ENCODE results near the gene SYTL4.

DNA sequence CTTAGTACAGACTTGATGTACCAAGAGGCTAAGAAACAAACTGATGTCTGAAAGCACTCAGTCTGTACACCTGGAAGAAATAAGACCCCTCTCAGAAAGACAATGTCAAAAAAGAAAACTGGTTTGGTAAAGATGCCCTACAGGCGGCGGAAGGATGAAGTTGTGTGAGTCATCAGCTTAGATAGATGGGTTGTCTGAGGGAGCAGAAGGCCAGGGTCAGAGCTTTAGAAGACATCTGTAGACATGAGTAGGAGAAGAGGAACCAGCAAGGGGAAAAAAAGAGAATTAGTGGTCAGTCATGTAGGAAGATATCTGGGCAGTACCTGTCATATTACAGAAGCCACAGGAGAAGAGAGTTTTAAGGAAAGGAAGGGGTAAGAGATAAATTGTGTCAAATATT, 79.7 kb downstream of the SYTL4 start:
- TF ChIP-seq EZH2 (IDR thresholded peaks at IDR 0.05; ENCODE audit: low read depth, low read length, severe bottlenecking), result no peak
- TF ChIP-seq CEBPB (IDR thresholded peaks at IDR 0.05; ENCODE audit: low read depth, low read length), result no peak
- no peak for TF ChIP-seq POLR2A (IDR thresholded peaks at IDR 0.05; ENCODE audit: control extremely low read depth in 1 of 2, low read depth in 2 of 2, low read length in 2 of 2)
- no peak for TF ChIP-seq YY1 (IDR thresholded peaks at IDR 0.05; ENCODE audit: low read depth, low read length)
- TF ChIP-seq, protein P1, sequence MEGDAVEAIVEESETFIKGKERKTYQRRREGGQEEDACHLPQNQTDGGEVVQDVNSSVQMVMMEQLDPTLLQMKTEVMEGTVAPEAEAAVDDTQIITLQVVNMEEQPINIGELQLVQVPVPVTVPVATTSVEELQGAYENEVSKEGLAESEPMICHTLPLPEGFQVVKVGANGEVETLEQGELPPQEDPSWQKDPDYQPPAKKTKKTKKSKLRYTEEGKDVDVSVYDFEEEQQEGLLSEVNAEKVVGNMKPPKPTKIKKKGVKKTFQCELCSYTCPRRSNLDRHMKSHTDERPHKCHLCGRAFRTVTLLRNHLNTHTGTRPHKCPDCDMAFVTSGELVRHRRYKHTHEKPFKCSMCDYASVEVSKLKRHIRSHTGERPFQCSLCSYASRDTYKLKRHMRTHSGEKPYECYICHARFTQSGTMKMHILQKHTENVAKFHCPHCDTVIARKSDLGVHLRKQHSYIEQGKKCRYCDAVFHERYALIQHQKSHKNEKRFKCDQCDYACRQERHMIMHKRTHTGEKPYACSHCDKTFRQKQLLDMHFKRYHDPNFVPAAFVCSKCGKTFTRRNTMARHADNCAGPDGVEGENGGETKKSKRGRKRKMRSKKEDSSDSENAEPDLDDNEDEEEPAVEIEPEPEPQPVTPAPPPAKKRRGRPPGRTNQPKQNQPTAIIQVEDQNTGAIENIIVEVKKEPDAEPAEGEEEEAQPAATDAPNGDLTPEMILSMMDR (IDR thresholded peaks at IDR 0.05; ENCODE audit: control extremely low read depth in 1 of 3, insufficient read depth in 1 of 3, low read depth in 1 of 3, low read length in 3 of 3), result no peak
